ENCODE results near the gene EIF1.

GRCh38 chr17:41711669-41712400 is 23.1 kb downstream of the EIF1 start, which contains the start of gene GAST:
- no peak for TF ChIP-seq MAX (IDR thresholded peaks at IDR 0.05; ENCODE audit: insufficient read depth, insufficient read length)
- TF ChIP-seq CTCF (IDR thresholded peaks at IDR 0.05; ENCODE audit: extremely low read depth in 1 of 2, insufficient read depth in 1 of 2, low read depth in 1 of 2, low read length in 2 of 2): no peak
- TF ChIP-seq POLR2A (IDR thresholded peaks at IDR 0.05; ENCODE audit: low read depth, low read length): no peak
- no peak for TF ChIP-seq EZH2 (IDR thresholded peaks at IDR 0.05; ENCODE audit: borderline replicate concordance, low read depth, low read length, severe bottlenecking)

Data from endothelial cell of umbilical vein (primary cell).